ENCODE results near the gene PRICKLE2.

Gene PRICKLE2

GRCh38 chr3:64187065-64187959 lies 38.0 kb downstream of the PRICKLE2 start:
- no peak for TF ChIP-seq CTCF (IDR thresholded peaks at IDR 0.05; ENCODE audit: control insufficient read depth, insufficient read depth, low read depth, low read length, missing control alignments)
- H3K4me3 ChIP-seq (ENCODE audit: control insufficient read depth, low read depth, low read length): no peak overlapping the region
- peak; percentile 84 for DNase-seq (ENCODE audit: low read depth)

- no peak for TF ChIP-seq CTCF (IDR thresholded peaks at IDR 0.05; ENCODE audit: control insufficient read depth, insufficient read depth, low read depth, low read length, missing control alignments)
- no peak overlapping the region for H3K4me3 ChIP-seq (ENCODE audit: control insufficient read depth, low read depth, low read length)
- DNase-seq (ENCODE audit: low read depth): no peak
These were observed 38.6 kb downstream of the PRICKLE2 start for GRCh38 chr3:64186667-64187064.

GRCh38 chr3:64185436-64185835 lies 39.8 kb downstream of the PRICKLE2 start:
- TF ChIP-seq CTCF (IDR thresholded peaks at IDR 0.05; ENCODE audit: control insufficient read depth, insufficient read depth, low read depth, low read length, missing control alignments): no peak
- DNase-seq (ENCODE audit: low read depth): no peak
- H3K4me3 ChIP-seq (ENCODE audit: control insufficient read depth, low read depth, low read length): no peak overlapping the region

- no peak for TF ChIP-seq CTCF (IDR thresholded peaks at IDR 0.05; ENCODE audit: control insufficient read depth, insufficient read depth, low read depth, low read length, missing control alignments)
- DNase-seq (ENCODE audit: low read depth): no peak
- no peak overlapping the region for H3K4me3 ChIP-seq (ENCODE audit: control insufficient read depth, low read depth, low read length)
These were observed 40.6 kb downstream of the PRICKLE2 start for GRCh38 chr3:64184621-64185020.

GRCh38 chr3:64179860-64180259 lies 45.4 kb downstream of the PRICKLE2 start:
- H3K4me3 ChIP-seq (ENCODE audit: control insufficient read depth, low read depth, low read length): no peak overlapping the region
- DNase-seq (ENCODE audit: low read depth): no peak
- no peak for TF ChIP-seq CTCF (IDR thresholded peaks at IDR 0.05; ENCODE audit: control insufficient read depth, insufficient read depth, low read depth, low read length, missing control alignments)

GRCh38 chr3:64179249-64179648 lies 46.0 kb downstream of the PRICKLE2 start:
- no peak for TF ChIP-seq CTCF (IDR thresholded peaks at IDR 0.05; ENCODE audit: control insufficient read depth, insufficient read depth, low read depth, low read length, missing control alignments)
- no peak for DNase-seq (ENCODE audit: low read depth)

More at GRCh38 chr3:64179249-64179648, 46.0 kb downstream of the PRICKLE2 start:
- no peak overlapping the region for H3K4me3 ChIP-seq (ENCODE audit: control insufficient read depth, low read depth, low read length)
